ENCODE measurements around the gene MBD6. TPM values are rescaled to one million over a fixed set of nuclear protein-coding genes. Genes with fewer than 3 reads are reported as not detected.

MBD6 gene
- polyA plus RNA-seq, 1 donor (not counting 4 experiments of a cell fraction or from before 2014, with no cell fraction given), result 1.8 TPM

GRCh38 chr12:57525615-57526383, 3.2 kb downstream of the MBD6 start:
- no peak for TF ChIP-seq CTCF (optimal IDR thresholded peaks at IDR 0.05 in 1 of 3, IDR thresholded peaks at IDR 0.05 in 1 of 3, conservative IDR thresholded peaks at IDR 0.05 in 1 of 3; ENCODE audit: extremely low read depth in 1 of 3, insufficient read depth in 2 of 3, low read length in 3 of 3)
- TF ChIP-seq EZH2 (IDR thresholded peaks at IDR 0.05; ENCODE audit: low read length), result no peak
- Histone ChIP-seq H3K79me2 (ENCODE audit: control insufficient read depth, insufficient read depth, low read length) (peaks cover 24% of the 10 kb centered on the region), H3K27ac (ENCODE audit: control insufficient read depth, insufficient read depth, low read length) (no peak overlapping the region), H3K4me3 (ENCODE audit: control insufficient read depth in 2 of 3, extremely low read depth in 1 of 3, insufficient read depth in 2 of 3, low read depth in 1 of 3, low read length in 3 of 3) (no peak overlapping the region), H3K4me2 (ENCODE audit: control insufficient read depth, extremely low read depth, insufficient read depth, low read depth, low read length) (no peak overlapping the region), H3K9me3 (ENCODE audit: control insufficient read depth, low read depth, low read length) (no peaks in the 10 kb centered on the region), H3K4me1 (ENCODE audit: control insufficient read depth, extremely low read depth, insufficient read depth, low read length) (peaks cover 24% of the 10 kb centered on the region), H2AFZ (ENCODE audit: control insufficient read depth, low read length) (no peak overlapping the region), H3K9me1 (ENCODE audit: control insufficient read depth, extremely low read depth, insufficient read depth, low read length) (peaks cover 2% of the 10 kb centered on the region), H4K20me1 (ENCODE audit: control insufficient read depth, extremely low read depth, insufficient read depth, low read length) (peaks cover 5% of the 10 kb centered on the region), H3K27me3 (ENCODE audit: control insufficient read depth, extremely low read depth, insufficient read depth, low read length) (no peaks in the 10 kb centered on the region), H3K36me3 (ENCODE audit: control insufficient read depth in 2 of 2, extremely low read depth in 1 of 2, insufficient read depth in 2 of 2, low read length in 2 of 2) (peaks cover 34 to 39% of the 10 kb centered on the region in 2 experiments), H3K9ac (ENCODE audit: control insufficient read depth, extremely low read depth, insufficient read depth, low read length) (no peak overlapping the region)
- no peak for FAIRE-seq
- no peak for DNase-seq (ENCODE audit: low read depth, low spot score)
- dilution Hi-C loops (cut with MboI; ENCODE audit: extremely low pct_ligation_motif_present, low sequenced_read_pairs), result no loop called here

GRCh38 chr12:57526477-57527126, 4.0 kb downstream of the MBD6 start:
- Histone ChIP-seq H3K27me3 (ENCODE audit: control insufficient read depth, extremely low read depth, insufficient read depth, low read length) (no peaks in the 10 kb centered on the region), H3K9me3 (ENCODE audit: control insufficient read depth, low read depth, low read length) (no peaks in the 10 kb centered on the region), H4K20me1 (ENCODE audit: control insufficient read depth, extremely low read depth, insufficient read depth, low read length) (peaks cover 5% of the 10 kb centered on the region), H3K4me1 (ENCODE audit: control insufficient read depth, extremely low read depth, insufficient read depth, low read length) (peaks cover 19% of the 10 kb centered on the region), H2AFZ (ENCODE audit: control insufficient read depth, low read length) (no peak overlapping the region), H3K9me1 (ENCODE audit: control insufficient read depth, extremely low read depth, insufficient read depth, low read length) (peaks cover 2% of the 10 kb centered on the region), H3K36me3 (ENCODE audit: control insufficient read depth in 2 of 2, extremely low read depth in 1 of 2, insufficient read depth in 2 of 2, low read length in 2 of 2) (peaks cover 37 to 39% of the 10 kb centered on the region in 2 experiments), H3K9ac (ENCODE audit: control insufficient read depth, extremely low read depth, insufficient read depth, low read length) (no peak overlapping the region), H3K4me3 (ENCODE audit: control insufficient read depth in 2 of 3, extremely low read depth in 1 of 3, insufficient read depth in 2 of 3, low read depth in 1 of 3, low read length in 3 of 3) (no peak overlapping the region), H3K79me2 (ENCODE audit: control insufficient read depth, insufficient read depth, low read length) (peaks cover 24% of the 10 kb centered on the region), H3K27ac (ENCODE audit: control insufficient read depth, insufficient read depth, low read length) (no peak overlapping the region), H3K4me2 (ENCODE audit: control insufficient read depth, extremely low read depth, insufficient read depth, low read depth, low read length) (no peak overlapping the region)
- no peak for FAIRE-seq
- DNase-seq (ENCODE audit: low read depth, low spot score), result no peak
- TF ChIP-seq CTCF (optimal IDR thresholded peaks at IDR 0.05 in 1 of 3, IDR thresholded peaks at IDR 0.05 in 1 of 3, conservative IDR thresholded peaks at IDR 0.05 in 1 of 3; ENCODE audit: extremely low read depth in 1 of 3, insufficient read depth in 2 of 3, low read length in 3 of 3), result no peak
- no peak for TF ChIP-seq EZH2 (IDR thresholded peaks at IDR 0.05; ENCODE audit: low read length)
- dilution Hi-C loops (cut with MboI; ENCODE audit: extremely low pct_ligation_motif_present, low sequenced_read_pairs), result no loop called here

Measured in keratinocyte (primary cell).